GM23248 (cell line): ENCODE data around the gene OIP5.

ENCODE experiments used
- EZH2 ChIP-seq: fragments of 200-600 bp; sonication (generic); IDR thresholded peaks from 2 replicates; pipeline ENCODE4 v1.6.1; 2018; ENCODE audit warnings: antibody characterized with exemption, mild to moderate bottlenecking; ENCODE audit not compliant: insufficient read depth, poor library complexity, severe bottlenecking
- EZH2phosphoT487 ChIP-seq: fragments of 200-600 bp; sonication (generic); IDR thresholded peaks from 2 replicates; pipeline ENCODE4 v1.6.1; 2018; ENCODE audit warnings: antibody characterized with exemption, moderate library complexity, mild to moderate bottlenecking, low read depth; ENCODE audit not compliant: insufficient read depth

- TF ChIP-seq EZH2 (no peak), EZH2phosphoT487 (no peak)
Observed at GRCh38 chr15:41284427-41285177, 47.8 kb downstream of the OIP5 start.
